HepG2 (cell line): ENCODE results near the gene MAP3K20. TPM values are rescaled to one million over a fixed set of nuclear protein-coding genes. Genes with fewer than 3 reads are reported as not detected.

Source experiments
- ATAC-seq: fragments of 200-7000 bp; cut with Tn5 transposase; 3 replicates; pipeline ENCODE4 v1.9.1; 2020; ENCODE audit warnings: mild to moderate bottlenecking, moderate library complexity
- BruUV-seq: library from RNA; stranded (reverse); fragments of 400-500 nt; replicated peaks from 2 replicates; lab custom pipeline; 2021; lab: Mats Ljungman, UMichigan
- CTCF ChIA-PET: fragments of 300-600 bp; formaldehyde crosslinking; extraction: SDS; loops from one replicate; lab custom pipeline; 2021; ENCODE audit warnings: low total read pairs, inconsistent platforms, low intra/inter-chr PET ratio; lab: Yijun Ruan, JAX
- POLR2A ChIA-PET: fragments of 350-600 bp; sonication (Branson Sonifier 250); formaldehyde crosslinking; loops from one replicate; lab custom pipeline; 2020; ENCODE audit warnings: antibody characterized with exemption, inconsistent platforms; lab: Yijun Ruan, JAX
- DNase-seq: peaks from one replicate; pipeline ENCODE4 v3.0.0-alpha.2; 2015; ENCODE audit warnings: low spot score
- FAIRE-seq: peaks from 3 replicates; lab custom pipeline; 2011; peaks lifted over from hg19 to GRCh38; lab: Jason Lieb, UNC
- H2AFZ ChIP-seq: one replicate; pipeline ENCODE4 v1.6.1; 2011; ENCODE audit warnings: low read length, inconsistent platforms
- H3K27ac ChIP-seq: fragments of 300-600 bp; 3 replicates; pipeline ENCODE4 v1.8.0; 2011; ENCODE audit warnings: mixed run types, mild to moderate bottlenecking, mixed read lengths, low read length, inconsistent platforms; ENCODE audit not compliant: insufficient read depth; ENCODE audit errors: extremely low read length
- H3K27me3 ChIP-seq, 2 experiments: fragments of 200-600 bp in 1 of 2; 2 replicates in 1 of 2; 3 replicates in 1 of 2; pipeline versions ENCODE4 v1.6.0 to v1.8.0; 2011; ENCODE audit warnings: low read length in 2 of 2, mild to moderate bottlenecking in 2 of 2, moderate library complexity in 2 of 2, inconsistent platforms in 1 of 2; ENCODE audit not compliant: insufficient read depth in 2 of 2, control insufficient read depth in 1 of 2
- H3K36me3 ChIP-seq, 2 experiments: fragments of 200-600 bp in 1 of 2; replicated peaks in 1 of 2; 2 replicates in 1 of 2; 3 replicates in 1 of 2; pipeline versions ENCODE4 v1.5.1 to v1.8.0; 2011; ENCODE audit warnings: low read length in 2 of 2, inconsistent platforms in 1 of 2; ENCODE audit not compliant: insufficient read depth in 2 of 2, control insufficient read depth in 1 of 2
- H3K4me1 ChIP-seq: 2 replicates; pipeline ENCODE4 v1.5.1; 2012; ENCODE audit warnings: low read length, inconsistent platforms; ENCODE audit not compliant: insufficient read depth
- H3K4me2 ChIP-seq: 2 replicates; pipeline ENCODE4 v1.6.0; 2011; ENCODE audit warnings: low read depth, low read length, inconsistent platforms
- H3K4me3 ChIP-seq, 3 experiments: fragments of 200-600 bp in 1 of 3; sonication (generic), shearing (Covaris generic) in 1 of 3; replicated peaks in 1 of 3; 2 replicates each; pipeline ENCODE4 v1.5.1; 2011 to 2016; ENCODE audit warnings: low read length in 3 of 3, inconsistent platforms in 2 of 3, low read depth in 2 of 3, mild to moderate bottlenecking in 2 of 3, control low read depth in 1 of 3, mixed read lengths in 1 of 3; ENCODE audit not compliant: insufficient read depth in 1 of 3
- H3K79me2 ChIP-seq: one replicate; pipeline ENCODE4 v1.6.1; 2011; ENCODE audit warnings: low read length, inconsistent platforms; ENCODE audit not compliant: insufficient read depth
- H3K9ac ChIP-seq: 2 replicates; pipeline ENCODE4 v1.6.0; 2011; ENCODE audit warnings: mild to moderate bottlenecking, low read depth, low read length, inconsistent platforms; ENCODE audit not compliant: insufficient read depth
- H3K9me3 ChIP-seq: 2 replicates; pipeline ENCODE4 v1.5.1; 2012; ENCODE audit warnings: mild to moderate bottlenecking, low read length
- H4K20me1 ChIP-seq: 2 replicates; pipeline ENCODE4 v1.6.0; 2011; ENCODE audit warnings: inconsistent platforms, mild to moderate bottlenecking, low read length, moderate library complexity; ENCODE audit not compliant: insufficient read depth
- ARID5B ChIP-seq: IDR thresholded peaks from 2 replicates; pipeline ENCODE4 v1.4.0; 2020; ENCODE audit warnings: mild to moderate bottlenecking, missing genetic modification reagents
- KDM6A ChIP-seq: IDR thresholded peaks from 2 replicates; pipeline ENCODE4 v1.6.1; 2016; ENCODE audit warnings: low read depth
- PAF1 ChIP-seq: IDR thresholded peaks from 2 replicates; pipeline ENCODE4 v1.6.1; 2016; ENCODE audit warnings: missing genetic modification reagents, missing compliant biosample characterization
- PAWR ChIP-seq: sonication (generic); formaldehyde crosslinking; IDR thresholded peaks from 2 replicates; pipeline ENCODE4 v1.4.0; 2020; ENCODE audit warnings: missing genetic modification reagents, mild to moderate bottlenecking, borderline replicate concordance
- ZFP41 ChIP-seq: sonication (generic); formaldehyde crosslinking; IDR thresholded peaks from 2 replicates; pipeline ENCODE4 v1.4.0; 2020; ENCODE audit warnings: mild to moderate bottlenecking, missing genetic modification reagents, borderline replicate concordance
- ZNF230 ChIP-seq: sonication (generic); formaldehyde crosslinking; IDR thresholded peaks from 2 replicates; pipeline ENCODE4 v1.4.0; 2020; ENCODE audit warnings: mild to moderate bottlenecking, missing genetic modification reagents
- WGBS: methylation state at CpG from one replicate; pipeline ENCODE4 v1.1.6; 2017; ENCODE audit warnings: low lambda C conversion rate; 5-methylcytosine and 5-hydroxymethylcytosine counted together
- in situ Hi-C: cut with HindIII; loops from 2 replicates; pipeline ENCODE4 v1.10.0; 2017; ENCODE audit warnings: low pct_unique_long_range_greater_than_20kb; ENCODE audit not compliant: extremely low pct_ligation_motif_present
- intact Hi-C: fragments of 100-400 bp; cut with micrococcal nuclease; formaldehyde crosslinking; loops from one replicate; pipeline ENCODE4 v1.10.0; 2022; ENCODE audit not compliant: unreplicated experiment
- polyA plus RNA-seq, 8 experiments: library from polyadenylated mRNA; depleted of rRNA in 3 of 8; stranded (reverse) in 7 of 8; unstranded in 1 of 8; fragments of >200 nt; fragmentation: Illumina TruSeq in 4 of 8; extraction: Trizol in 4 of 8; gene quantifications; 2 replicates each; pipeline versions ENCODE4 v1.2.1 to v1.2.3, GENCODE V29; 2011 to 2016; ENCODE audit warnings: low read depth in 4 of 8, missing spikeins in 1 of 8, mixed read lengths in 1 of 8; ENCODE audit not compliant: insufficient read depth in 1 of 8
- total RNA-seq, 5 experiments: library from RNA; depleted of rRNA; stranded (reverse); fragments of >200 nt; fragmentation: Illumina TruSeq; extraction: Trizol; gene quantifications; 2 replicates each; pipeline ENCODE4 v1.2.3, GENCODE V29; 2016; ENCODE audit warnings: low read depth in 1 of 5
- TF ChIP-seq, protein P1 (sequence below): sonication (generic); formaldehyde crosslinking; IDR thresholded peaks from 2 replicates; pipeline ENCODE4 v1.5.0; 2020; ENCODE audit warnings: mild to moderate bottlenecking, missing genetic modification reagents, borderline replicate concordance

Gene MAP3K20
- total and polyA plus RNA-seq, 2 of the 13 experiments (the other 11 are each of a cell fraction or from before 2014, with no cell fraction given): 5.2 to 13.5 TPM

GRCh38 chr2:173136599-173136998, 61.0 kb downstream of the MAP3K20 start:
- ATAC-seq: no peak
- DNase-seq: no peak
- no peaks in the 10 kb centered on the region for H3K36me3 ChIP-seq
- no peaks in the 10 kb centered on the region for H3K79me2 ChIP-seq
- H2AFZ ChIP-seq: no peak overlapping the region
- H3K9ac ChIP-seq: no peak overlapping the region
- CTCF ChIA-PET: no interaction called here
- H3K4me2 ChIP-seq: no peak overlapping the region
- 98% methylated on average over 2 of the region's 2 CpGs for WGBS
- intact Hi-C loops (no loop called here), in situ Hi-C loops (no loop called here)
- H3K27me3 ChIP-seq: no peaks in the 10 kb centered on the region
- TF ChIP-seq, protein P1, sequence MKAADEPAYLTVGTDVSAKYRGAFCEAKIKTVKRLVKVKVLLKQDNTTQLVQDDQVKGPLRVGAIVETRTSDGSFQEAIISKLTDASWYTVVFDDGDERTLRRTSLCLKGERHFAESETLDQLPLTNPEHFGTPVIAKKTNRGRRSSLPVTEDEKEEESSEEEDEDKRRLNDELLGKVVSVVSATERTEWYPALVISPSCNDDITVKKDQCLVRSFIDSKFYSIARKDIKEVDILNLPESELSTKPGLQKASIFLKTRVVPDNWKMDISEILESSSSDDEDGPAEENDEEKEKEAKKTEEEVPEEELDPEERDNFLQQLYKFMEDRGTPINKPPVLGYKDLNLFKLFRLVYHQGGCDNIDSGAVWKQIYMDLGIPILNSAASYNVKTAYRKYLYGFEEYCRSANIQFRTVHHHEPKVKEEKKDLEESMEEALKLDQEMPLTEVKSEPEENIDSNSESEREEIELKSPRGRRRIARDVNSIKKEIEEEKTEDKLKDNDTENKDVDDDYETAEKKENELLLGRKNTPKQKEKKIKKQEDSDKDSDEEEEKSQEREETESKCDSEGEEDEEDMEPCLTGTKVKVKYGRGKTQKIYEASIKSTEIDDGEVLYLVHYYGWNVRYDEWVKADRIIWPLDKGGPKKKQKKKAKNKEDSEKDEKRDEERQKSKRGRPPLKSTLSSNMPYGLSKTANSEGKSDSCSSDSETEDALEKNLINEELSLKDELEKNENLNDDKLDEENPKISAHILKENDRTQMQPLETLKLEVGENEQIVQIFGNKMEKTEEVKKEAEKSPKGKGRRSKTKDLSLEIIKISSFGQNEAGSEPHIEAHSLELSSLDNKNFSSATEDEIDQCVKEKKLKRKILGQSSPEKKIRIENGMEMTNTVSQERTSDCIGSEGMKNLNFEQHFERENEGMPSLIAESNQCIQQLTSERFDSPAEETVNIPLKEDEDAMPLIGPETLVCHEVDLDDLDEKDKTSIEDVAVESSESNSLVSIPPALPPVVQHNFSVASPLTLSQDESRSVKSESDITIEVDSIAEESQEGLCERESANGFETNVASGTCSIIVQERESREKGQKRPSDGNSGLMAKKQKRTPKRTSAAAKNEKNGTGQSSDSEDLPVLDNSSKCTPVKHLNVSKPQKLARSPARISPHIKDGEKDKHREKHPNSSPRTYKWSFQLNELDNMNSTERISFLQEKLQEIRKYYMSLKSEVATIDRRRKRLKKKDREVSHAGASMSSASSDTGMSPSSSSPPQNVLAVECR (CRISPR knock-in tag): no peak
- TF ChIP-seq ZFP41: no peak
- BruUV-seq: no TSS peak
- POLR2A ChIA-PET: no interaction called here
- H3K9me3 ChIP-seq: peaks cover 3% of the 10 kb centered on the region; the same call in 1 of the 2 replicates
- H3K27ac ChIP-seq: no peak overlapping the region
- H3K4me3 ChIP-seq: no peak overlapping the region
- H3K4me1 ChIP-seq: no peaks in the 10 kb centered on the region
- H4K20me1 ChIP-seq: no peaks in the 10 kb centered on the region
- no peak for FAIRE-seq

- no peaks in the 10 kb centered on the region for H3K36me3 ChIP-seq
- no peak for ATAC-seq
- POLR2A ChIA-PET: no interaction called here
- no peaks in the 10 kb centered on the region for H4K20me1 ChIP-seq
- H3K9ac ChIP-seq: no peak overlapping the region
- H3K4me2 ChIP-seq: no peak overlapping the region
- no peak for FAIRE-seq
- no peaks in the 10 kb centered on the region for H3K79me2 ChIP-seq
- H3K27ac ChIP-seq: no peak overlapping the region
- no peaks in the 10 kb centered on the region for H3K27me3 ChIP-seq
- 91% methylated on average over 3 of the region's 3 CpGs for WGBS
- CTCF ChIA-PET: no interaction called here
- H3K4me3 ChIP-seq: no peak overlapping the region
- no TSS peak for BruUV-seq
- peaks cover 4% of the 10 kb centered on the region; the same call in 1 of the 2 replicates for H3K9me3 ChIP-seq
- TF ChIP-seq PAF1 (CRISPR knock-in tag): no peak
- TF ChIP-seq ZNF230 (CRISPR knock-in tag): no peak
- TF ChIP-seq PAWR: no peak
- no peak for TF ChIP-seq KDM6A
- no peak for TF ChIP-seq ARID5B
- DNase-seq: no peak
- intact Hi-C loops: no loop called here
- H3K4me1 ChIP-seq: no peaks in the 10 kb centered on the region
- H2AFZ ChIP-seq: no peak overlapping the region
- in situ Hi-C loops: no loop called here
Measured at GRCh38 chr2:173137610-173138009, 62.0 kb downstream of the MAP3K20 start.
